ENCODE measurements around the gene TESMIN.

TESMIN gene

DNA sequence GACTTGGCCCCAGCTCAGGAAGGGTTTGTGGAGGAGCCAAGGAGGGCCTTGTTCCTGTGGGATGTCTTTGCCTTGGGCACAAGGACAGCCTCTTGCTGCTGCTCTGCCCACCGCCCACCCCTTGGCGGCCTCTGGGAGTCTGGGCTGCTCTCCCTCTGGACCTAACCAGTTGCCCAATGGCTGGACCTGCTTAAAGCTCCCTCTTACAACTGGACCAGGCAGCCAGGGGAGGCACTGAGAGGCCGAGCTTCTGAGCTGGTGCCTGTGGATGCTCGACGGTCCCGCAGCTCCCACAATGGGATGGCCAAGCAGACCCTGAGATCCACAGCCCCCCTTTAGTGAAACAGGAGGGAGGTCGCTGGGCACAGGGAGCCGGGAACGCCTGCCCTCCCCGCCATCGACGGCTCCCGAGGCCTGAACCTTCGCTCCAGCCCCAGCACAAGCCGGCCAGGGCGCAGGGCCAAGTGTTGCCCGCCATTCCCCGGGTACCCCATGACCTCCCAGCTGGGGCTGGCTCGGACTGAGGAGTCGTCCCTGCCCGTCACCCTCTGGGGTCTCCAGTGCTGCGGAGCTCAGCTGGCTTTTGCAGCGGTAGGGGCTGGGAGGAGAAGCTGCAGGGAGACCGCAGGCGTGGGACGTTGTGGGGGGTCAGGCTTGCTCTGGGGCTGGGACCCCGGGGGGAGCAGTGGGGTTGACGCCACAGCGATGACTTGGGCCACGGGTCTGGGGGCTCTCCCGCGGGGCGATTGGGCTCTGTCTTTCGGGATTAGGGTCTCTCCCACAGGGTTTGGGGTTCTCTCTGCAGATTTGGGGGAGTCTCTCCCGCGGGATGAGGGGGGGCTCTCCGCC is 67.6 kb downstream of the TESMIN start:
- no peak for DNase-seq
- ATAC-seq, result no peak

- no peak for ATAC-seq
- no peak for DNase-seq
Measured at GRCh38 chr11:68683121-68683520, 68.2 kb downstream of the TESMIN start.

DNA sequence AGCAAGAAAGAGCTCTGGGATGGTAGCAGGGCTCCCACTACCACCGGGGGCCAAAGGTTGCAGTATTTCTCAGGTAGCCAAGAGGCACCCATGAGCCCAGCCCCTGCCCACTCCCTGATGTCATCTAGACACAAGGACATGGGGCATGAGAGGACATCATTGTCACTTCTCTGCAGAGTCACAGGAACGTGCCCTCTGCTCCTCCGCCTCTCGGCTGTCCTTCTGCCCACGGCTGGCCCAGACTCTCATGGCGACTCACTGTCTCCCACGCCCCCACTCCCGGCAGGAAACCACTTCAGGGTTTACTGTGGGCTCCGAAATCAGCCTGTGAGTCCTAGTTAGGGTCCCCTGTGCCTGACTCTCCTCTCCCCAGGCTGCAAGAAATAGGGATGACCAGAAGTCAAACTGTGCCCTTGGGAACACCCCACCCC is 68.8 kb downstream of the TESMIN start:
- DNase-seq, result peak; percentile 16
- ATAC-seq, result no peak

DNA sequence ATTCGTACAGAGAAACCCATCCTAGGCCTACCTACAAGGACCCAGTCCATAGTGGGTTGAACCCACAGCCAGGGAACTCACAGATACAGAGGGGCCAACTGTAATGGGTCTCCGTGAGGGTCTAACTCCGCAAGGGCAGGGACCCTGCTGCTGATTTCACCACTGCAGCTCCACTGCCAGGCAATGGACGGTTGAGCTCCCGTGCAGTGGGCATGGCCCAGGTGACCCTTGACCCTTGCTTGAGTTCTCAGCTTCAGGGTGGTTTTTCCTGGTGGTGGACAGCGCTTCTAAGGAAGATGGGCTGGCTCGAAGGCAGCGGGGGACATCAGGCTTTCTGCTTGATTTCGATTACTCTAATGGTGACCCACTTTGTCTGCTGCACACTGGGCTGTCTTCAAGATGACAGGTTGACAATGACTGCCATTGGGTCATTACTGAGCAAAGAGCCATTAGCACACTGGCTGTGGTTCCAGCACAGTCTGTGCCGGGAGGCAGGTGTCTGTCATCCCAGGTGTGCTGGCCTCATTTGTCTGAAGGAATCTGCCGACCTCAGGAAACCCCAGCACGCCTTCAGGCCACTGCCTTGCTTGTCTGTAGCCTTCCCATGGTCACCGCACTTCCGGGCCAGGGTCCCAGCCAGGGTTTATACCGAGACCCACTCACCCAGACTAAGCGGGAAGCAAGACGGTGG is 70.6 kb downstream of the TESMIN start:
- ATAC-seq (no peak), DNase-seq (no peak)

DNA sequence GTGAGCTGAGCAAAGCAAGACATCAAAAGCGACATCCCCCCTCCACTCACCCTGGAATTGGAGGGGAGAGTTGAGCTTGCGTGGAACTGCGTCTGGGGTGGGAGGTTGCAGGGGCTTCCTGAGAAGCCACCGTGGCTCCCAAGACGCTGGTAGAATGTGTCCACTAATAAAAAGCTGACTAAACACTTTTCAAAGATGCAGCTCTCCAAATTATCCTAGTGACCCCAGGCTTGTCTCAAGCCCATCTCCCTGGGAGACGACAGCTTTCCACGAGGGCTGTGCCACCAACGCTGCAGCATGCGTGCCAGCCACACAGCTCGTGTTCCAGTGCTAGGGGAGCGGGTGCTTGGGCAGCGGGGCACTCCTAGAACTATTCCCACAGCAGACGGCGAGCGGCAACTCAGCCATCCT is 73.3 kb downstream of the TESMIN start:
- DNase-seq, result no peak

GRCh38 chr11:68677432-68677831 is 73.9 kb downstream of the TESMIN start:
- DNase-seq (no peak), ATAC-seq (no peak)

More for the DNA sequence above, 73.3 kb downstream of the TESMIN start:
- no peak for ATAC-seq

GRCh38 chr11:68674461-68674860 is 76.9 kb downstream of the TESMIN start:
- DNase-seq, result no peak
- no peak for ATAC-seq

DNA sequence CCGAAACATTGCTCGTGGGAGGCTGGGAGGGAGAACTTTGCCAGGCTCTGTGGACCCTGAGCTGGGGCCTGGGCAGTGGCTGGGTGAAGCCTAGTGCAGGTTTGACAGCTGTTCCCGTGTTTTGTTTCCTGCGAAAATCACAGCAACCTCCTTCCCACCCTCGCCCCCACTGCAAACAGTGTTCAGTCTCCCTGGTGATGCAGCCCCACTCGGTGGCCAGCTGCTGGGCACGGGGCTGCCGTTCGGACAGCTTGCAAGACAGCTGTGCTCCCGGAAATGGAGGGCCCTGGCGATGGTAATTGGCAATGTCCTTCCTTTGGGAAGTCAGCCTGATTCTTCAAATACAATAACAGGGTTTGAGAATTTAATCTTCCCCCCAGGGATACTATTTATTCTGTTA is 77.3 kb downstream of the TESMIN start:
- ATAC-seq (no peak), DNase-seq (no peak)

GRCh38 chr11:68673306-68673945 is 77.9 kb downstream of the TESMIN start:
- ATAC-seq (no peak), DNase-seq (no peak)

DNA sequence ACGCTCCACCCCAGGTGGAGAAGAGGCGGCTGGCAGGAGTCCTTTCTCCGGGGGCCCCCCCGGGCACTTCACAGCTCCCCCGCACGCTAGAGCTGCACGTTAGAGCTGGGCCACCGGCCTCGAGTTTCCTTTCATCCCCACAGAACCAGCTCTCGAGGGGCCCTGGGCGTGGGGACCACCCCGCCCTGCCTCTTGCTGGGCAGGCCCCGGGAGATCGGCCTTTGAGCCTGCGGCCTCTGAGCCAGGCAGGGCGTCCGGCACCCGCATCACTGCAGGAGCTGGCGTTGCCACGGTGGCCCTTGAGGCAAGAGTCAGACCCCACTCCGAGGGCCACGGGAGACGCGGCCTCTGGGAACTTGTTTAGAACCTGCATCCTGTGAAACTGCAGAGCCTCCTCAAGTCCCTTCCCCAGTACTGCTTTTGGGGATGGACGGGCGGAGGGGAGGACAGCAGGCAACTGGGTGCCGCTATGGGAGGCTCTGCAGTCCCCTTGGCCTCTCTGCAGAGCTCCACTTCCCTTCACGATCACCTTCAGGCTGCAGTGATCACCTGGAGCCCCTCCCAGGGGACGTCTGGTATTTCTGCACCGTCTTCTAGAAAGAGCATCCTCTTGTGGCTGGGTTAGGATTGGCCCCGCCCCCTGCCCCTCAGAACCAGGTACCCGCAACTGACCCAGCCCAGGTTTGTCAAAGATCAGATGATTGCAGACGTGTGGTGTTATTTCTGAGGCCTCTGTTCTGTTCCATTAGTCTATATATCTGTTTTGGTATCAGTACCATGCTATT is 80.9 kb downstream of the TESMIN start:
- DNase-seq (no peak), ATAC-seq (no peak)

- ATAC-seq, result no peak
- DNase-seq, result no peak
Measured at GRCh38 chr11:68669301-68670090, 81.8 kb downstream of the TESMIN start.

- ATAC-seq, result no peak
Measured at GRCh38 chr11:68667511-68668500, 83.5 kb downstream of the TESMIN start.

GRCh38 chr11:68666849-68667248 is 84.5 kb downstream of the TESMIN start:
- ATAC-seq (no peak), DNase-seq (no peak)

More at GRCh38 chr11:68667511-68668500, 83.5 kb downstream of the TESMIN start:
- no peak for DNase-seq

DNA sequence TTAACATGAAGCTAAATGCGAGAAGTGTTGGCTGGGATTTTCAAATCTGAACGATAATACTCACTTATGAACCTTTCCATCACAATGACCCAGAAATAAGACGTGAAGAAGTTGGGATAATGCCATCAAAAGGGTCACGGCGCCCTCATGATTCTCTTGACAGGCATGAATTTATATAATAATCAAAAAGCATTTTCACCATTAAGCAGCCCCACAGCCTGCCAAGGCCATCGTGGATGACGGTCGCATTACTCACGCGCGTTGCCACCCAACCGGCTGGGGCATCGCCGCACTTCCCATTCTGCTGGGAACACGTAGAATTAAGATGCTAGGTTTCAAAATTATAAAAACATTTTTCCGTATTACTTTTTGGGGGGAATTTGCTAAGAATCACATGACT is 85.9 kb downstream of the TESMIN start:
- DNase-seq, result no peak
- ATAC-seq, result no peak

- ATAC-seq, result no peak
Measured at GRCh38 chr11:68664906-68665305, 86.4 kb downstream of the TESMIN start.

GRCh38 chr11:68664141-68664540 is 87.2 kb downstream of the TESMIN start:
- DNase-seq (no peak), ATAC-seq (no peak)

More at GRCh38 chr11:68664906-68665305, 86.4 kb downstream of the TESMIN start:
- no peak for DNase-seq

DNA sequence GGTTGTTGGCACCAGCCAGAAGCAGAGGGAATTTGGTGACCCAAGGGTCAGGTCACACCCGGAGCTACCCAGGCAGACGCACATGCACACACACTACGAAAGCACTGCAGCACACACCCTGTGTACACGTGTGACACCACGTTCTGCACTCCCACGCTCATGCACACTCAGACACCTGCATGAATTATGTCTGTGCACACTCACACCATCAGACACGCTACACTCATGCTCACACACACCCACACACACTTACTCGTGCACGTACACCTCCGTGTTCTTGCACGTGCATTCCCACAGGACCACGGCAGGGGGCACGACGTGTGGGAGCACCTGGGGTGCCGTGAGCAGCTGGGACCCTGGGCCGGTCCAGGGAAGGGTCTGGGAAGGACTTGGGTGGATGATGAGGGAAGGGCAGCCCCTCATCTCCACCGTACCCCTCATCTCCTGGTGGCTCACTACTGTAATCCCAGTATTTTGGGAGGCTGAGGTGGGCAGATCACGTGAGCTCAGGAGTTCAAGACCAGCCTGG is 87.8 kb downstream of the TESMIN start:
- DNase-seq (no peak), ATAC-seq (no peak)

- DNase-seq, result no peak
- no peak for ATAC-seq
Measured at GRCh38 chr11:68661697-68662603, 89.4 kb downstream of the TESMIN start.

- DNase-seq (no peak), ATAC-seq (no peak)
Measured at GRCh38 chr11:68661014-68661413, 90.3 kb downstream of the TESMIN start.
